HG03342 (cell line): Measurements from ENCODE around the gene MNS1.
"Not testable (repeated sequence)": the region's sequence is repeated elsewhere in the genome, so short reads cannot be mapped to it uniquely, and the experiment has no call there.

ENCODE experiments used
- ATAC-seq: cut with Tn5 transposase; IDR thresholded peaks from one replicate; pipeline ENCODE4 v1.9.1; 2021; ENCODE audit warnings: mild to moderate bottlenecking, moderate library complexity; ENCODE audit not compliant: unreplicated experiment

The MNS1 gene

GRCh38 chr15:56454836-56455235, 10.1 kb downstream of the MNS1 start:
- ATAC-seq, result no peak

- no peak for ATAC-seq
Observed at GRCh38 chr15:56445746-56446145, 19.2 kb downstream of the MNS1 start.

- no peak for ATAC-seq
Observed at GRCh38 chr15:56442354-56442753, 22.6 kb downstream of the MNS1 start.

- ATAC-seq, result no peak
Observed at GRCh38 chr15:56440214-56440770, 24.6 kb downstream of the MNS1 start.

- ATAC-seq, result no peak
Observed at GRCh38 chr15:56432304-56432703, 32.6 kb downstream of the MNS1 start.

GRCh38 chr15:56428821-56429458, 36.0 kb downstream of the MNS1 start:
- no peak for ATAC-seq

- no peak for ATAC-seq
Observed at GRCh38 chr15:56425976-56426375, 39.0 kb downstream of the MNS1 start.

GRCh38 chr15:56425276-56425675, 39.7 kb downstream of the MNS1 start:
- ATAC-seq, result no peak

- ATAC-seq, result not testable (repeated sequence)
Observed at GRCh38 chr15:56413114-56413733, 51.7 kb downstream of the MNS1 start.

- no peak for ATAC-seq
Observed at GRCh38 chr15:56411122-56411749, 53.7 kb downstream of the MNS1 start.

- no peak for ATAC-seq
Observed at GRCh38 chr15:56410721-56411120, 54.2 kb downstream of the MNS1 start.

- ATAC-seq, result not testable (repeated sequence)
Observed at GRCh38 chr15:56399209-56399608, 65.7 kb downstream of the MNS1 start.

- not testable (repeated sequence) for ATAC-seq
Observed at GRCh38 chr15:56397325-56397724, 67.6 kb downstream of the MNS1 start.

GRCh38 chr15:56394909-56395308, 70.0 kb downstream of the MNS1 start:
- no peak for ATAC-seq

GRCh38 chr15:56393277-56393676, 71.7 kb downstream of the MNS1 start:
- no peak for ATAC-seq

- no peak for ATAC-seq
Observed at GRCh38 chr15:56390739-56391267, 74.1 kb downstream of the MNS1 start.

GRCh38 chr15:56385908-56386307, 79.0 kb downstream of the MNS1 start:
- ATAC-seq, result no peak

GRCh38 chr15:56383010-56383409, 81.9 kb downstream of the MNS1 start:
- no peak for ATAC-seq
